Amniotic stem cell (primary cell): ENCODE results near the gene IL3.

Experiments used
- DNase-seq: peaks from one replicate; lab custom pipeline; 2025; lab: John Stamatoyannopoulos, UW

The IL3 gene

GRCh38 chr5:132026516-132027008 is 33.9 kb upstream of the IL3 start:
- DNase-seq: no peak

- no peak for DNase-seq
These were observed 33.4 kb upstream of the IL3 start for GRCh38 chr5:132027027-132027426.

- DNase-seq: no peak
These were observed 30.7 kb upstream of the IL3 start for GRCh38 chr5:132029609-132030330.

GRCh38 chr5:132030610-132031009 is 29.8 kb upstream of the IL3 start:
- DNase-seq: no peak

GRCh38 chr5:132032196-132032595 is 28.3 kb upstream of the IL3 start:
- DNase-seq: no peak

- no peak for DNase-seq
These were observed 27.3 kb upstream of the IL3 start for GRCh38 chr5:132033122-132033521.

- no peak for DNase-seq
These were observed 23.1 kb upstream of the IL3 start for GRCh38 chr5:132037353-132037752.

- no peak for DNase-seq
These were observed 16.2 kb upstream of the IL3 start for GRCh38 chr5:132044207-132044606.

- DNase-seq: no peak
These were observed 13.6 kb upstream of the IL3 start for GRCh38 chr5:132046880-132047299.

GRCh38 chr5:132049093-132049492 is 11.4 kb upstream of the IL3 start:
- DNase-seq: no peak

- DNase-seq: no peak
These were observed 10.9 kb upstream of the IL3 start for GRCh38 chr5:132049559-132049958.

GRCh38 chr5:132050136-132050535 is 10.3 kb upstream of the IL3 start:
- DNase-seq: no peak

GRCh38 chr5:132050661-132051552 is 9.5 kb upstream of the IL3 start:
- no peak for DNase-seq

GRCh38 chr5:132052520-132052919 is 7.9 kb upstream of the IL3 start:
- DNase-seq: no peak

- DNase-seq: no peak
These were observed 7.0 kb upstream of the IL3 start for GRCh38 chr5:132053483-132053882.

- no peak for DNase-seq
These were observed 6.3 kb upstream of the IL3 start for GRCh38 chr5:132054031-132054696.

- DNase-seq: no peak
These were observed 5.6 kb upstream of the IL3 start for GRCh38 chr5:132054697-132055440.

GRCh38 chr5:132055441-132055807 is 5.0 kb upstream of the IL3 start:
- DNase-seq: no peak

- DNase-seq: no peak
These were observed 4.4 kb upstream of the IL3 start for GRCh38 chr5:132055808-132056609.

GRCh38 chr5:132056610-132057497 is 3.6 kb upstream of the IL3 start:
- DNase-seq: no peak
